ENCODE measurements around the gene C1orf226.
"Not testable (repeated sequence)": the region's sequence is repeated elsewhere in the genome, so short reads cannot be mapped to it uniquely, and the experiment has no call there.

C1orf226 gene

DNA sequence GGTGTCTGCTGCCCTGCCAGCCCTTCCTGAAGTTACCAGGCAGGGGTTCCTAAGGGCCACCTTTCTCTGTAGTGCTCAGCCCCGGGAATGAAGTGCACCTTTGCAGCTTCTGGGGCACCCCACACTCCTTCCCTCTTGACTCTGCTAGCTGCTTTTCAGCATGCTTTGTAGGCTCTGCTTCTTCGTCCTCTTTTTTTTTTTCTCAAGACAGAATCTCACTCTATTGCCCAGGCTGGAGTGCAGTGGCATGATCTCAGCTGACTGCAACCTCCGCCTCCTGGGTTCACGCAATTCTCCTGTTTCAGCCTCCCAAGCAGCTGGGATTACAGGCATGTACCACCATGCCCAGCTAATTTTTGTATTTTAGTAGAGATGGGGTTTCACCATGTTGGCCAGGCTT, 29.7 kb upstream of the C1orf226 start:
- not testable (repeated sequence) for H3K27me3 ChIP-seq (ENCODE audit: control insufficient read depth in 1 of 2, insufficient read depth in 2 of 2, low read length in 2 of 2); H3K27ac ChIP-seq (ENCODE audit: low read depth, low read length); H3K9me3 ChIP-seq (ENCODE audit: control insufficient read depth in 1 of 2, low read length in 2 of 2); H3K36me3 ChIP-seq (ENCODE audit: control insufficient read depth in 1 of 2, insufficient read depth in 2 of 2, low read length in 2 of 2); H3K4me3 ChIP-seq (ENCODE audit: low read depth in 1 of 2, low read length in 2 of 2); H3K9ac ChIP-seq (ENCODE audit: low read depth in 1 of 2, low read length in 2 of 2)
- H3K4me1 ChIP-seq (ENCODE audit: control insufficient read depth in 1 of 2, insufficient read depth in 2 of 2, low read length in 2 of 2): peaks cover 21 to 31% of the 10 kb centered on the region in 2 donors

DNA sequence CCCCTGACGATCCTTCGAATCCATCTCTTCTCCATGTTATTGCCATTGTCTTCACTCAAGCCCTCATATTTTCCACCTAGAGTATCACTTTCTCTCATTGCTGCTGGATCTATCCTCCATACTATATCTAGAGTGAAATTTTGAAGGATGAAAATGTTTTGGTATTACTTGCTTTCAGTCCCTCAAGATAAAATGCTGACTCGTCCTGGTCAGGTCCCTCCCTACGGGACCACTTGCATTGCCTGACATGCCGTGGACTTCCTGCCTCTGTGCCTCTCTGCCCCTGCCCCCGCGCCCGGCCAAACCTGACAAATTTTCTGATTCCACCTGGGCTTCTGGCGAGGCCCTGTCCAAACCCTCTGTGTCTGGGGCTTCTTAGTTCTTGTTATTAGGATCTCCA, 28.4 kb upstream of the C1orf226 start:
- Histone ChIP-seq H3K4me3 (ENCODE audit: low read depth in 1 of 2, low read length in 2 of 2) (no peak overlapping the region), H3K9ac (ENCODE audit: low read depth in 1 of 2, low read length in 2 of 2) (no peak overlapping the region), H3K4me1 (ENCODE audit: control insufficient read depth in 1 of 2, insufficient read depth in 2 of 2, low read length in 2 of 2) (peaks cover 21 to 22% of the 10 kb centered on the region in 2 donors), H3K27ac (ENCODE audit: low read depth, low read length) (no peak overlapping the region), H3K27me3 (ENCODE audit: control insufficient read depth in 1 of 2, insufficient read depth in 2 of 2, low read length in 2 of 2) (no peaks in the 10 kb centered on the region), H3K9me3 (ENCODE audit: control insufficient read depth in 1 of 2, low read length in 2 of 2) (no peaks in the 10 kb centered on the region), H3K36me3 (ENCODE audit: control insufficient read depth in 1 of 2, insufficient read depth in 2 of 2, low read length in 2 of 2) (peaks cover 0 to 8% of the 10 kb centered on the region in 2 donors)

DNA sequence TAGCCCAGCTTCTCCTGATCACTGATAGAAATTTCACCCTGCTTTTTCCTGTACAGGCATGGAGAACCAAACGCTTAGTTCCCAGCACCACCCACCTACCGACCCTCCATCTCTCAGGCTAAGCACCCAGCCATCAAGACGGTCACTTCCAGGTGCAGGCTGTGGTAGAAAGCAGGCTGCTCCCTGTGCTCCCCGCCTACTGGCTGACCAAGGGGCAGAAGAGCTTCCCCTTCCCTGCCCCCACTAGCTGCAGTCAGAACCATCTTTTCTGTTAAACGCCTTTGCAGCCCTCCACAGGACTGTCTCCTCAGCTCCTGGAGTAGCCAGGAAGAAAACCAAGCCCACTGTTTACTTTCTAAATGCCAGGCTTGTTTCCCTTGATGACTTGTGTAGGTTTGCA, 27.8 kb upstream of the C1orf226 start:
- H3K4me3 ChIP-seq (ENCODE audit: low read depth in 1 of 2, low read length in 2 of 2): no peak overlapping the region

DNA sequence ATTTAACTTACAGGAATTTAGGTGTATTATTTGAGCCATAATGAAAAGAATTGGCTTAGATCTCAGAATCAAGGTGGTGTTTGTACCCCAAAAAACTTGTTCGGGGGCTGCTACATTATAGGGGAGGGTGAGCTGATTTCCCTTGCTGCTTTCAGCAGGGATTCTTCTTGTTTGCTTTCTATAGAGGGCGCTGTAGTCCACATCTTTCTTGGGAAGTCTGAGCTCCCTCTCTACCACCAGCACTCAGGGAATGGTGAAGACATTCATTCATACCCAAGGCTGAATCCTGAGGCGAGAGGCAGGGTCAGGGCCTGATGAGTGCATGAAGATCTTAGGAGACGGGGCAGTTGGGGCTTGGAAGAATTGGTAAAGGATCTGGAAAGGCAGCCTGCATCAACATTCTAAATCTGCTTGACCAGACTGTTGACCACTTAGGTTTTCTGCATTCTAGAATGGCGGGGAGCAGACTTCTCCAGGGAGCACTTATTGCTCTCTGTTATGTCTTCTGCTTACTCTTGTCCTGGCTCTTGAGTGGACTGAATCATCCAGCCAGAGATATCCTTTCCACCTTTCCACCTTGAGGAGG, 23.8 kb upstream of the C1orf226 start:
- Histone ChIP-seq H3K27ac (ENCODE audit: low read depth, low read length) (no peak overlapping the region), H3K4me1 (ENCODE audit: control insufficient read depth in 1 of 2, insufficient read depth in 2 of 2, low read length in 2 of 2) (peaks cover 4 to 7% of the 10 kb centered on the region in 2 donors), H3K9ac (ENCODE audit: low read depth in 1 of 2, low read length in 2 of 2) (no peak overlapping the region)

More for the DNA sequence above, 27.8 kb upstream of the C1orf226 start:
- H3K9me3 ChIP-seq (ENCODE audit: control insufficient read depth in 1 of 2, low read length in 2 of 2): no peaks in the 10 kb centered on the region
- H3K27me3 ChIP-seq (ENCODE audit: control insufficient read depth in 1 of 2, insufficient read depth in 2 of 2, low read length in 2 of 2): no peaks in the 10 kb centered on the region
- H3K36me3 ChIP-seq (ENCODE audit: control insufficient read depth in 1 of 2, insufficient read depth in 2 of 2, low read length in 2 of 2): peaks cover 0 to 8% of the 10 kb centered on the region in 2 donors
- H3K9ac ChIP-seq (ENCODE audit: low read depth in 1 of 2, low read length in 2 of 2): no peak overlapping the region
- peaks cover 21 to 22% of the 10 kb centered on the region in 2 donors for H3K4me1 ChIP-seq (ENCODE audit: control insufficient read depth in 1 of 2, insufficient read depth in 2 of 2, low read length in 2 of 2)
- H3K27ac ChIP-seq (ENCODE audit: low read depth, low read length): no peak overlapping the region

DNA sequence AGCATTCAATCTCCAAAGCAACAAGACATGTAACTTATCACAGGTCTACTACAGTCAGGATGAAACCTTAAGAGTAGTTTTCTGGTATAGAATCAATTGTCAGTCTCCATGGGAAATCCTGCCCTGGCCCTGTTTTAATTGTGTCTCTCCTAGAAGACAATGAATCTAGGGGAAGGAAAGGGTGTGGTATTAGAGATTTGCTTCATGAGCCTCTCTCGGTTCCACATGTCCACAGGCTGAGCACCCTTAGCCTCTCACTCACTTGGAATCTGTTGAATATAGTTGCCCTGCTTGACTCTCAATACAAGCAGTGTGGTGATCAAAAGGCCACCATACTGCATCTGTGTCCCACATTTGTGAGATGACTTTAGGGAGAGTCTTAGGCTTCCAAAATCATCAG, 22.6 kb upstream of the C1orf226 start:
- peaks cover 0 to 1% of the 10 kb centered on the region in 2 donors for H3K4me1 ChIP-seq (ENCODE audit: control insufficient read depth in 1 of 2, insufficient read depth in 2 of 2, low read length in 2 of 2)
- no peak overlapping the region for H3K4me3 ChIP-seq (ENCODE audit: low read depth in 1 of 2, low read length in 2 of 2)
- H3K27ac ChIP-seq (ENCODE audit: low read depth, low read length): no peak overlapping the region
- H3K9ac ChIP-seq (ENCODE audit: low read depth in 1 of 2, low read length in 2 of 2): no peak overlapping the region
- H3K9me3 ChIP-seq (ENCODE audit: control insufficient read depth in 1 of 2, low read length in 2 of 2): no peaks in the 10 kb centered on the region
- peaks cover 0 to 13% of the 10 kb centered on the region in 2 donors for H3K36me3 ChIP-seq (ENCODE audit: control insufficient read depth in 1 of 2, insufficient read depth in 2 of 2, low read length in 2 of 2)
- H3K27me3 ChIP-seq (ENCODE audit: control insufficient read depth in 1 of 2, insufficient read depth in 2 of 2, low read length in 2 of 2): no peaks in the 10 kb centered on the region

More for the DNA sequence above, 23.8 kb upstream of the C1orf226 start:
- Histone ChIP-seq H3K27me3 (ENCODE audit: control insufficient read depth in 1 of 2, insufficient read depth in 2 of 2, low read length in 2 of 2) (no peaks in the 10 kb centered on the region), H3K9me3 (ENCODE audit: control insufficient read depth in 1 of 2, low read length in 2 of 2) (no peaks in the 10 kb centered on the region), H3K36me3 (ENCODE audit: control insufficient read depth in 1 of 2, insufficient read depth in 2 of 2, low read length in 2 of 2) (peaks cover 0 to 13% of the 10 kb centered on the region in 2 donors), H3K4me3 (ENCODE audit: low read depth in 1 of 2, low read length in 2 of 2) (no peak overlapping the region)

DNA sequence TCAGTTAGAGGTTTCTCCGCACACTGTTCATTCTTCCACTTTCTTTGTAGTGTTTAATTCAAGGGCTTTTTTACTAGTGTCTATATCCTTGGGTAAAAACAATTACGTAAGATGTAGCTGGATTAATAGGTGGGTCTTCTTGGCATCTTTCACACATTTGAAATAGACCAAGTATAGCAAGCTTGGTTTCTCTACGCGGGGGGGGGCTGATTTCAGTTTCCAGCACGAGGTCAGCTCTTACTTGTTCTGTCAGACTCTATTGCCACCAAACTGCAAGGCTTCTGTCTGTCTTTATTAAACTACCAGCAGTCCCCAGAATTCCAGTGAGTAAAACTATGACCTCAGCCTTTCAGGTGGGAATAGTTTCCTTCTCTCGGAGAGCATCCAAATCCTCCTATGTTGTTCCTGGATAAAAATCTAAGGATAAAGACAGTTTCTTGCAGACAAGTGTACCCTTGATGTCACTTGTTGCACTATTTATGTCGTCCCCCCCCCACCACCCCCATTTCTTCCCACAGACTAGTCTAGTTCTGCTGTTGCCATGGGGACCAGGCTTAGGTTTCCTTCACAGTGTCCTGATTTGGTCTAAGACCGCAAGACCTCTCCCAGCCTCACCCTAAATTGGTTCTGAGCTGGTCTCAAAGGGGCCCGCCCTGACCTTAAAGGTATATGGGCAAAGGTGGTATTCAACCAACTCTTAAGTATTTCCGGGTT, 21.8 kb upstream of the C1orf226 start:
- Histone ChIP-seq H3K4me3 (ENCODE audit: low read depth in 1 of 2, low read length in 2 of 2) (no peak overlapping the region), H3K36me3 (ENCODE audit: control insufficient read depth in 1 of 2, insufficient read depth in 2 of 2, low read length in 2 of 2) (peaks cover 0 to 13% of the 10 kb centered on the region in 2 donors)

DNA sequence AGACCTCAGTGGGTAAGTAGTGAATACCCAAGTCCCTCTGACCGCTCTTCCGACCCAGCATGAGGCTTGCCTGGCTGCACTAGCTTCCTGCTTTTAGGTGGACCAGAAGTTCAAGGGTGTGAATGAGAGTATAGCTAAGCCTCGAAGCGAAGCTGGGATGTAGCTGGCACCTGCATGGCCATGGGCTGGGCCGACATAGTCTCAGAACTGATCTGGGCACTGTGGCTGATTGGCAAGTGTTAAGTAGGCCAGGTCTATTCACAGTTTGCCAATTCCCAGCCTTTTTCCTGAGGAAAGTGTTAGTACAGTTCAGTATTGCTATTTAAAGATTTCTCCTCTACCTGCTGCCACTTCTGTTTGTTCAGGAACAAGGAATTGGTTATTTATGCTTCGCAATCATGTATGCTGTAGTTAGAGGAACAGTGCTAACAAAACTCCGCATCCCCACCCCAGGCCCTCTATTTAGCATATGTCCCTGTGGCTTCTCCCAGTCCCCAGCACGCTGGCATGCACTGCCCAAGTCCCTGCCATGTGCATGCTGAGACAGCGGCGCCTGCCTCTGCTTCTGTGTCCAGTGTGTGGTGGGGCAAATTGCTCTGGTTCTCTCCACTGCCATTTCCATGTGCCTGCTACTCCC, 21.2 kb upstream of the C1orf226 start:
- Histone ChIP-seq H3K27me3 (ENCODE audit: control insufficient read depth in 1 of 2, insufficient read depth in 2 of 2, low read length in 2 of 2) (no peaks in the 10 kb centered on the region), H3K27ac (ENCODE audit: low read depth, low read length) (no peak overlapping the region), H3K4me3 (ENCODE audit: low read depth in 1 of 2, low read length in 2 of 2) (no peak overlapping the region), H3K36me3 (ENCODE audit: control insufficient read depth in 1 of 2, insufficient read depth in 2 of 2, low read length in 2 of 2) (peaks cover 0 to 10% of the 10 kb centered on the region in 2 donors), H3K4me1 (ENCODE audit: control insufficient read depth in 1 of 2, insufficient read depth in 2 of 2, low read length in 2 of 2) (no peaks in the 10 kb centered on the region), H3K9ac (ENCODE audit: low read depth in 1 of 2, low read length in 2 of 2) (no peak overlapping the region), H3K9me3 (ENCODE audit: control insufficient read depth in 1 of 2, low read length in 2 of 2) (no peaks in the 10 kb centered on the region)

More for the DNA sequence above, 21.8 kb upstream of the C1orf226 start:
- no peak overlapping the region for H3K27ac ChIP-seq (ENCODE audit: low read depth, low read length)
- no peak overlapping the region for H3K9ac ChIP-seq (ENCODE audit: low read depth in 1 of 2, low read length in 2 of 2)
- no peaks in the 10 kb centered on the region for H3K9me3 ChIP-seq (ENCODE audit: control insufficient read depth in 1 of 2, low read length in 2 of 2)
- no peaks in the 10 kb centered on the region for H3K4me1 ChIP-seq (ENCODE audit: control insufficient read depth in 1 of 2, insufficient read depth in 2 of 2, low read length in 2 of 2)
- H3K27me3 ChIP-seq (ENCODE audit: control insufficient read depth in 1 of 2, insufficient read depth in 2 of 2, low read length in 2 of 2): no peaks in the 10 kb centered on the region

DNA sequence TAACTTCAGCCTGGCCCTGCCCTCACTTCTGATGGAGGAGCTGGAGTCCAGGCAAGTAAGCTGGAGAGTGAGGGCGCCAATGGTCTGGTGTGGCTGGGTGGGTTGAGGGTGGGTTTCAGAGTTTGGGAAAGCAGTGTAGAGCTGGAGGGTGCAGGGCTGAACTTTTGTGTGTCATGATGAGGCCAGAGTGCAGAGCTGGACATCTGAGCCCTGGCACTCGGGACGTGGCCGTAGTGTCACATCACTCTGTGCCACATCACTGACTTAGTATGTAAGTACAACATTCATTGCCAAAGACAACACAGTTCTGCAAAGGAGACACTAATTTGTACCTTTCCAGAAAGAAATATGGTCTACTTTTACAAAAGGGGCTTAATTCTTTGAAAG, 20.7 kb upstream of the C1orf226 start:
- no peak overlapping the region for H3K9ac ChIP-seq (ENCODE audit: low read depth in 1 of 2, low read length in 2 of 2)
- H3K9me3 ChIP-seq (ENCODE audit: control insufficient read depth in 1 of 2, low read length in 2 of 2): no peaks in the 10 kb centered on the region
- no peak overlapping the region for H3K4me3 ChIP-seq (ENCODE audit: low read depth in 1 of 2, low read length in 2 of 2)
- no peaks in the 10 kb centered on the region for H3K4me1 ChIP-seq (ENCODE audit: control insufficient read depth in 1 of 2, insufficient read depth in 2 of 2, low read length in 2 of 2)
- H3K27ac ChIP-seq (ENCODE audit: low read depth, low read length): no peak overlapping the region
- no peaks in the 10 kb centered on the region for H3K27me3 ChIP-seq (ENCODE audit: control insufficient read depth in 1 of 2, insufficient read depth in 2 of 2, low read length in 2 of 2)
- H3K36me3 ChIP-seq (ENCODE audit: control insufficient read depth in 1 of 2, insufficient read depth in 2 of 2, low read length in 2 of 2): peaks cover 0 to 8% of the 10 kb centered on the region in 2 donors

DNA sequence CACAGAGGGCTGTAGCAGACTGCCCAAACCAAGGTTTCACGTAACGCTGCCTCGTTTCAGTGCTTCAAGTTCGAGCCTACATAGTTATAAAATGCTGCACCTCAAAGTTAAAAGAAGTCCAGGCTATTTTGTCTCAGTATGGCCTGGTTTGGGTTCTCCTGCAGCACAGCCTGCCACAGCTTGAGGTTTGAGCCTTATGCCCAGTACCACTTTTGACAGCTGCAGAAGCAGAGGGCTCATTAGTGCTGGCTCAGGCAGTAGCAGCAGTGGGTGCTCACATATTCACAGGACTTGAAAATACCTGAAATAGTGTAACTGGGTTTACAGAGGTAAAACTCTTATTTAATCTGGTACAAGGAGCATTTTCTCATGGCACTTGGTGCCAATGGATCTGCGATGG, 20.2 kb upstream of the C1orf226 start:
- Histone ChIP-seq H3K36me3 (ENCODE audit: control insufficient read depth in 1 of 2, insufficient read depth in 2 of 2, low read length in 2 of 2) (peaks cover 0 to 8% of the 10 kb centered on the region in 2 donors), H3K27ac (ENCODE audit: low read depth, low read length) (no peak overlapping the region), H3K4me1 (ENCODE audit: control insufficient read depth in 1 of 2, insufficient read depth in 2 of 2, low read length in 2 of 2) (no peaks in the 10 kb centered on the region), H3K9me3 (ENCODE audit: control insufficient read depth in 1 of 2, low read length in 2 of 2) (no peaks in the 10 kb centered on the region), H3K27me3 (ENCODE audit: control insufficient read depth in 1 of 2, insufficient read depth in 2 of 2, low read length in 2 of 2) (no peaks in the 10 kb centered on the region), H3K9ac (ENCODE audit: low read depth in 1 of 2, low read length in 2 of 2) (no peak overlapping the region), H3K4me3 (ENCODE audit: low read depth in 1 of 2, low read length in 2 of 2) (no peak overlapping the region)

DNA sequence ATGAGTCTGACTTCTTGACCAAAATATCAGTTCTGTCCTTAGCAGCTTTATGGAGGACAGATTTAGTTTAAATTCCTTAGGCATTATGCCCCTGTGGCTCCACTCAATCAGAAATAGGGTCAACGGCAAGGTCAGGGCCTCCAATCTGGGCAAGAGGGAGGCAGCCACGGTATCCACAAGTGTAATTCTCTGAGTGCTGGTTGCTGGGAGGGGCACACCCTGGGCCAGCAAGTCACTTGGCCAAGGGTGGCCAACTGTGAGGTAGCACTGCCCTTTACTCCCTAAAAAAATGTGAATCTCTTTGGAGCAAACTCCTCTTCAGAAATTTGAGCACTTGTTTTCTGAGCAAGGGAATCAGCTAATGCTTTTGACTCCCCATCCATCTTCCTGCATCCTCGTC, 17.7 kb upstream of the C1orf226 start:
- peaks cover 0 to 13% of the 10 kb centered on the region in 2 donors for H3K36me3 ChIP-seq (ENCODE audit: control insufficient read depth in 1 of 2, insufficient read depth in 2 of 2, low read length in 2 of 2)
- H3K4me3 ChIP-seq (ENCODE audit: low read depth in 1 of 2, low read length in 2 of 2): no peak overlapping the region
- H3K27ac ChIP-seq (ENCODE audit: low read depth, low read length): no peak overlapping the region
- no peaks in the 10 kb centered on the region for H3K9me3 ChIP-seq (ENCODE audit: control insufficient read depth in 1 of 2, low read length in 2 of 2)
- no peaks in the 10 kb centered on the region for H3K27me3 ChIP-seq (ENCODE audit: control insufficient read depth in 1 of 2, insufficient read depth in 2 of 2, low read length in 2 of 2)
- no peaks in the 10 kb centered on the region for H3K4me1 ChIP-seq (ENCODE audit: control insufficient read depth in 1 of 2, insufficient read depth in 2 of 2, low read length in 2 of 2)
- H3K9ac ChIP-seq (ENCODE audit: low read depth in 1 of 2, low read length in 2 of 2): no peak overlapping the region
